HG03039 (cell line): ENCODE results near the gene ITPR1.
"Not testable (repeated sequence)": the region's sequence is repeated elsewhere in the genome, so short reads cannot be mapped to it uniquely, and the experiment has no call there.

Experiments
- ATAC-seq: cut with Tn5 transposase; IDR thresholded peaks from one replicate; pipeline ENCODE4 v1.9.1; 2021; ENCODE audit warnings: mild to moderate bottlenecking, moderate library complexity; ENCODE audit not compliant: unreplicated experiment

ITPR1 gene

DNA sequence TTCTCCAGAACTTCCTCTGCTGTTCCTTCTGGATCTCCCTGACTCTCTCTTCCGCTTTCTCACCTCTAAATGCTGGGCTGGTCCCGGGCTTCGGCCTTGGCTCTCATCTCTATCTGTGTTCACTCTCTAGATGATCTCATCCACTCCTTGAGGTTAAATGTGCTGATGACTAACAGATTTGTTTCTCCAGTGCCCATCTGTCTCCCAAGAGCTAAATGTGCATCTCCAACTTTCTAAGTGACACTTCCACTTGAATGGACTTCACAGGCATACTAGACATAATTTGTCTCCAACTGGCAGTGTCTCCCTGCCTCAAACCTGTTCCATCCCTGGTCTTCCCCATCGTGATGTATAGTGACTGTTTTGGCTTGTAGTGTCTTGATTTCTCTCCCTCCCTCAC lies 95.3 kb downstream of the ITPR1 start:
- ATAC-seq = no peak

GRCh38 chr3:4589475-4590097 lies 96.4 kb downstream of the ITPR1 start:
- no peak for ATAC-seq

DNA sequence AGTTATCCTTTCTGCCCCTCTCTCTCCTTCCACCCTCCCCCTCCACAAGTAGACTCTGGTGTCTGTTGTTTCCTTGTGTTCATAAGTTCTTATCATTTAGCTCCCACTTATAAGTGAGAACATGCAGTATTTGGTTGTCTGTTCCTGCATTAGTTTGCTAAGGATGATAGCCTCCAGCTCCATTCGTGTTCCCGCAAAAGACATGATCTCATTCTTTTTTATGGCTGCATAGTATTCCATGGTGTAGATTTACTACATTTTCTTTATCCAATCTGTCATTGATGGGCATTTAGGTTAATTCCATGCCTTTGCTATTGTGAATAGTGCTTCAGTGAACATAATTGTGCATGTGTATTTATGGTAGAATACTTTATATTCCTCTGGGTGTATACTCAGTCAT lies 97.7 kb downstream of the ITPR1 start:
- not testable (repeated sequence) for ATAC-seq

GRCh38 chr3:4591669-4592068 lies 98.5 kb downstream of the ITPR1 start:
- no peak for ATAC-seq

- ATAC-seq = no peak
These were observed 99.9 kb downstream of the ITPR1 start for GRCh38 chr3:4593014-4593413.

DNA sequence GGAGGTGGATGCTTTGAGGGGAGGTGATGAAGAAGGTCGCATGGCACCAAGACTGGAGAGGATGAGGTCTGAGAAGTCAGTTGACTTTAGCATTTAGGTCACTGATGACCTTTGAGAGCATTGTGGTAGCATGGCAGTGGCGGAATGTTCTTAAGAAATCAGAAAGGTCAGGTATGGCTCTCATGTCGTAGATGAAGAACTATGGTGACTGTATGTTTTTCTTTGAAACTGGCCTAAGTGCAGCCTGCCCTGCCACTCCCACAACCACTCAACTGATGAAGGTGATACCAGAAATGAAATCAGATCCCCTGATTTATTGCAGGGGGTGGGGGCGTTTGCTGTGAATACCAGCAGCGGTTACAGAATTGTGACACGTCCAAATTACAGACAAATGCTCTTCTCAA lies 102.6 kb downstream of the ITPR1 start:
- no peak for ATAC-seq

DNA sequence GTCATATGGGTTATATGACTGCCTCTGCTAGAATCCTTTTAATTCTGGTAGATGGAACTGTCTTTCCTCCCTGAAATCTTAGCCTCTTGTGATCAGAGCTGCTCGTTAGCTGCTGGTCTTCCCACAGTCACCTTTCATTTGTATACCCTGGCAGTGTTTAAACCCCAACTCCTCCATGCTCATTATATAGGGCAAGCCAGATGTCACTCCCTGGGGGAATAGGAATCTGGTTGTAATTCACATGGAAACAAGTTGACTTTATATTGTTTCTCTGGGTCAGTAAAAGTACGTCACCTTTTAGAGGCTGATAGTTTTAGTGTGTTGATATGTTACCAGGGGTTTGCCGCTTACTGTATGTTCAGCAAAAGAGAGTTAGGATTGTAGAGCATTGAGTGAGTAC lies 103.5 kb downstream of the ITPR1 start:
- no peak for ATAC-seq

DNA sequence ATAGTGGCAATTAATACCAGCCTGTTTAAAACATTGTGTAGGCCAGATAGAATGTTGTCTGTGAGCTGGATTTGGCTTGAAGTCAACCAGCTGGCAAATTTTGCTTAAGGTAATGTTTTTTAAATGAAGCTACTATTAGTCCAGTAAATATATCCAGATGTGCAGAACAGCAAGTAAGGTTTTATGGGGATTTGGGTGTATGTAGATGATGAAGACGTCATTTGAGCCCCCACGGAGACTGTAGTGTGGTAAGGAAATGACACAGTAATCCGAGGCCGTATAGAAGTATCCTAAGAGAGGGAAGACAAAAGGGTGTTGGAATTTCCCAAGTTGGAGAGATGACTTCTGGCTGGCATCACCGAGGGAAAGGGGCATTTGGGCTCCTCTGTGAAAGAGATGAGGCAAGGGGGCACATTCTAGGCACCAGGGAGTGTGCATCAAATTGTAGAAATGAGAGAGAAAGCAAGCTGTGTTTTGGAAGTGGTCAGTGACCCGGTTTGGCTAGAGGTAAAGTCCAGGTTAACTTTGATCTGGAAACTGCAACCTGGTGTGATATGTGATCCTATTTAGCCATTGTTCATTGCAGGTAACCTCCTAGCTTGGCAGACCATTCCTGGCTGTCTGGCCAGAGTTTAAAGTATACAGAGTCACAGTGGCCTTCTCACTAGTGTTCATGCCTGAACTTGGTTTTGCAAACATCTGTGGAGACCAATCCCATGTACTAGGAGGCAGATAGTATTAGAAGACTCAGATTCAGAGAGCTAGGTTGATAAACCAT lies 104.2 kb downstream of the ITPR1 start:
- no peak for ATAC-seq

DNA sequence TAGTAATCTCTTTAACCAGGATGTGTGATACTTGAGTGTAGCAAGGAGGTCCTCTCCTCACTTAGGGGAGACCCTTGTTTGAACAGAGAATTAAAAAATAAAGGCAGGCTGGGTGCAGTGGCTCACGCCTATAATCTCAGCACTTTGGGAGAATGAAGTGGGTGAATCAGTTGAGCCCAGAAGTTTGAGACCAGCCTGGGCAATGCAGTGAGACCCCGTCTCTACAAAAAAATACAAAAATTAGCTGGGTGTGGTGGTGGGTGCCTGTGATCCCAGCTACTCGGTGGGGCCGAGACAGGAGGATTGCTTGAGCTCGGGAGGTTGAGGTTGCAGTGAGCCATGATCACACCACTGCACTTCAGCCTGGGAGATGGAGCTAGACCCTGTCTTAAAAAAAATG lies 105.1 kb downstream of the ITPR1 start:
- ATAC-seq = not testable (repeated sequence)

DNA sequence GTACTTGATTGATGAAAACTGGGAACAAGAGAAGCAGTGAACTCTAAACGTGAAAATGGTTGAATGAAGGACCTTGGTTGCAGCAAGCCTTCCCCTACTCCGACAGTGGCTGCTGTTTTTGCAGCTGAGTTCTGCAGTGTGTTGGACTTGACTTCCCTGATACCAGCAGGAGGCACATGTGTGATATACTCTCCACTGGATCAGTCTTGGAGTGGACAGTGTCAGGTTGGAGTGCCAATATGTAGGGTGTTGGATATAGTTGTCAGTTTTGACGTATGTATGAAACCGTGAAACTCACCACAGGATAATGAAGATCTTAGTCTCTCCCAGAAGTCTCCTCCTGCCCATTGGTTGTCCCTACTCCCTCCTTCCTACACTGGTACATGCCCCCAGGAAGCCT lies 106.5 kb downstream of the ITPR1 start:
- ATAC-seq = no peak

GRCh38 chr3:4600493-4600892 lies 107.3 kb downstream of the ITPR1 start:
- no peak for ATAC-seq

- ATAC-seq = no peak
These were observed 108.7 kb downstream of the ITPR1 start for GRCh38 chr3:4601892-4602291.

- ATAC-seq = no peak
These were observed 111.5 kb downstream of the ITPR1 start for GRCh38 chr3:4604693-4605092.

GRCh38 chr3:4606911-4607310 lies 113.8 kb downstream of the ITPR1 start:
- ATAC-seq = no peak

DNA sequence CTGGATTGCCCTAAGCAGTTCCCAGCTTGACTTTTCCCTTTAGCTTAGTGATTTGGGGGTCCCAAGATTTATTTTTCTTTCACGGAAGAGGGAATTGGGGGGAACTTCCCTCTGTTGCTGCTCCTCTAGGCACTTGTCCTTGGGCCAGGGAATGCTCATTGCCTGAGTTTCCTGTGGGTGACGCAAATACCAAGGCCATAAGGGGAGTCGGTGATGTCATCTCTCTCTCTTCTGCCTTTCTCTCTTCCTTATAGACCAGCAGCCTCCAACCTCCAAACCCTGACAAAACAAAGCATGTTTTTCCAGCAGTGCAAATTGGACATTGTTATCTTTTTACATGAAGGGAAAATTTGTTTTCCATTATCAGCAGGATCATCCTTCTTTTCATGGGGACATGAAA lies 120.2 kb downstream of the ITPR1 start:
- ATAC-seq = no peak

DNA sequence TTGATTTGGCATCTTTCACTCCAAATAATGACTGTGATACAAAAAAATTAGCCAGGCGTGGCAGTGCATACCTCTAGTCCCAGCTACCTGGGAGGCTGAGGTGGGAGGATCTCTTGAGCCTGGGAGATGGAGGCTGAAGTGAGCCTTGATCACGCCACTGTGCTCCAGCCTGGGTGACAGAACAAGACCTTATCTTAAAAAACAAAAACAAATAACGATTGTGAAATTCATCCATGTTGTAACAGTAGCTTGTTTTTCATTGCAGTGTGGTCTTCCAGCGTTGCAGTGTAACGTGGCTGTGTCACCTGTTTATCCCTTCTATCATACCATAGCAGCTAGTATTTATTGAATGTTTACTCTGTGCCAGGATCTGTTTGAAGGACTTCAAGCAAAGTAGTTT lies 120.9 kb downstream of the ITPR1 start:
- ATAC-seq = no peak

GRCh38 chr3:4614927-4615326 lies 121.8 kb downstream of the ITPR1 start:
- ATAC-seq = no peak

DNA sequence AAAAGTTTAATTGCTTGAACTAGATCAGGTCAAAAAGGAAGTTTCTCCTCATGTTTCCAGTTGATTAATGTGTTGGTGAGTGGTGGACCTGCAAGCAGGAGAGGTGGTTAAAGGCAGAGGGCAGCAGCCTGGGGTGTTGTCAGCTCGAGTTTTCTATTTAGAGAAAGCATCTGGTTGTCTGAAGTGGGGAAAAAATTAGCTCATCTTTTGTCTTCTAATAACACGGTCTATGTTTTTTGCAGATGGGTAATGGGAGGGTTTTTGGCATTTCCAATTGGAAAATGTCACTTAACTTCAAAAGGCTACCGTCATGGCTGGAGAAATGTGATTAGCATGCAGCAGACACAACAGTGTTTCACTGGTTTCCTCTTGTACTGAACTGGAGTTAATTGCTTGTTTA lies 122.6 kb downstream of the ITPR1 start:
- ATAC-seq = no peak

DNA sequence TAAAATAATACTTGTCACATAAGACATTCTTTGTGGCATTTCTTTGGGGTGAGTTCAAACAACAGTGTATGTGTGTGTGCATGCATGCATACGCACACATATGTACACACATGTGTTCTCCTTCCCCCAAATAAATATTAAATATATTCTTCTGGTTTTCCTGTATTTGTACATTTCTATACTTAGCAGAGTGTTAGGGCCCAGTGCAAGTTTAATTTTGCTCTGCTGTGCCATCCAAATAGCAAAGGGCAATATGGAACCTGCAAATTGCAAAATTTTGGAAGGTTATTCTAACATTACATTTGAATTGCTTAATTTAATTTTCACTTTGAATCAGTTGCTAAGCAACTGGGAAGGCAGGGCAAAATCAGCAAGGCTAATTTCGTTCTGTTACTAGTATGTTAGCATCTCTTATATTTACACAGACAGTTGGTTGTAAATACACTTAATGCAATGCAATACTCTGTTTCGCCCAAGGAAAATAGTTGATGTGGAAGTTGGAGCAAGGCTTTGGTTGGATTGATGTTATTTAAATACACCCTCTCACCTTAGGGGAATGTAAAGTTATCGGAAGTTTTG lies 130.4 kb downstream of the ITPR1 start:
- no peak for ATAC-seq

DNA sequence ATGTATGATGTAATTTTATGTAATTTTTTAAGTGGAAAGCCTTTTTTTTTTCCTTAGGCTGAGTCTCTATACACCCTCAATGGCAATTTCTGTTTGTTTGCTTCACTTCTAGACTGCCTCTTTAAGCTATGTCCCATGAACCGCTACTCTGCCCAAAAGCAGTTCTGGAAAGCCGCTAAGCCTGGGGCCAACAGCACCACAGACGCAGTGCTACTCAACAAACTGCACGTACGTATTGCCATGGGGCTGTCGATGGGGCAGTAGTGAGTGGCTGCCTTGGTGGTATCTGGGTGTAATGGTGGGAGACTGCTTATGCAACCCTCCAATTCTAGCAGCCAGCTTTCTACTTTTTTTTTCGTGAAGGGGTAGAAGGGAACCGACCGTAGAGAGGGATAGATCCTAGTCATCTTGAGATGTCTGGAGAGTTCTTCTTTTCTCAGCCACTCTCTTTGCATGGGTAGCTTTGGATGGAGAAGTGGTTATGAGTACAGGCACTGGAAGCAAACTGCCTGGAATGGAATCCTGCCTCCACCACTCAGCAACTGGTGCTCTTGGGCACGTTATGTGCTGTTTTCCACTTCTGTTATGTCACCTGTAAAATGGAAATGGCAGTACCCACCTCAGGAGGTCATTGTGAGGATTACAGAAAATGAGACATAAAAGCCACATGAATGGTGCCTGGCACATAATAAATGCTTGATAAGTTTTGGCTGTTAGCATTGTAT lies 134.7 kb downstream of the ITPR1 start:
- ATAC-seq = no peak

DNA sequence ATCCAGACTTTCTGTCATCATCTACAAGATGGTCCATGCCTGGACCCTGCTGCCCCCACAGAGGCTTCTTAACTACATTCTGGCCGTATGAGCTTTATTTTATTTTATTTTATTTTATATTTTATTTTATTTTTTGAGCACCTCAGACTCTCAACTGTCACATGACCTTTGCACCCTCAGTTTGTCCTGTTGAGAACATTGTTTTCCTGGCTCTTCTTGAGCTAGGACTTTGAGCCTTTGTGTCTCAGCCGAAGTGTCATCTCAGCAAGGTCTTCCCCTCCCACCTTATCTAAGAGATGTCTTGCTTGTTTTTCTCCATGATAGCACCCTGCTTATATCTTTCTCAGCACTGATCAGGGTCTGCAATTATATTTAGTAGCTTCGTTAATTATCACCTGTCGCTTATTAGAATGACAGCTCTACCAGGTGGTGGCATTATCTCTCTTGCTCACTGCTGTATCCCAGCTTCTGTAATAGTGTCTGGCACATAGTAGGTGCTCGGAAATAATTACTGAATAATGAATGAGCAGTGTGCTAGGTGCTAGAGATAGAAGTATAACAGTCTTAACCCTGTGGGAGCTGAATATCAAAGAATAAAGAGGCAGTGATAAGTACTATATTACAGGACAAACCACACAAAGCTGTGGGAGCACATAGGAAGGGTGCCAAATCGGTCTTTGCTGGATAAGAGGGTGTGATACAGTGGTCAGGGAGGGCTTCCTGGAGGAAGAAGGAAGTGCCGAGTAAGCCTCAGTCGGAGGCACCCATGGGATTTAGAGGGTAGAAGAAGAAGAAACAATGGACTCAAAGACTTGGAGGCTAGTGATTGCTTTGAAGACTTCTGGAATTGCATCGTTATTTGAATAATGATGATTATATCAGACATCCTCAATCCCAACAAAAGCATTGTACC lies 136.2 kb downstream of the ITPR1 start:
- ATAC-seq = no peak
